PC-3 (cell line): ENCODE data around the gene STK39.

Experiments
- EZH2 ChIP-seq: fragments of 300-600 bp; sonication (generic); IDR thresholded peaks from one replicate; pipeline ENCODE4 v1.6.1; 2017; ENCODE audit warnings: antibody characterized with exemption, mild to moderate bottlenecking, low read length; ENCODE audit not compliant: unreplicated experiment
- EZH2phosphoT487 ChIP-seq: fragments of 300-600 bp; sonication (generic); IDR thresholded peaks from 2 replicates; pipeline ENCODE4 v1.6.1; 2018; ENCODE audit warnings: mild to moderate bottlenecking, antibody characterized with exemption, low read length, borderline replicate concordance
- TF ChIP-seq, protein P1 (sequence below): fragments of 300-600 bp; sonication (generic); conservative IDR thresholded peaks from 2 replicates; pipeline ENCODE4 v1.5.1; 2017; ENCODE audit warnings: antibody characterized with exemption, low read depth, mild to moderate bottlenecking, low read length

DNA sequence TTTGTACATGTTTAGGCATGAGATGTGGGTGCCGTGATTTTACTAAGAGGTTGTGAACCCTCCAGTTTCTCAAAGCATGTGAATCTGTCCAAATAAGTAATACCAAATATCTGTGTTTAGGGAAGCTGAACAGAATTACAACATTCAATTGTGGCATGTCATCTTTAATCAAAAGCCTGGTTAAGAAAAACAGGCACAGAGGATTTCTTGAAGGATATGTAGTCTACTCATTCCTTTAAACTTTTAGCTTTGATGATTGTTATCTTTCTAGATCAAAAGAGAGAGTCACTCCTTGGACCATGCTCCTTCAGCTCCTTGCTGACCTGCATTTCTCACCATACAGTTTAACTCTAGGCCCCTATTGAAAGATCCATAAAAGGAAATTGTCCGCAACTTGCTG lies 296.8 kb downstream of the STK39 start:
- TF ChIP-seq, protein P1, sequence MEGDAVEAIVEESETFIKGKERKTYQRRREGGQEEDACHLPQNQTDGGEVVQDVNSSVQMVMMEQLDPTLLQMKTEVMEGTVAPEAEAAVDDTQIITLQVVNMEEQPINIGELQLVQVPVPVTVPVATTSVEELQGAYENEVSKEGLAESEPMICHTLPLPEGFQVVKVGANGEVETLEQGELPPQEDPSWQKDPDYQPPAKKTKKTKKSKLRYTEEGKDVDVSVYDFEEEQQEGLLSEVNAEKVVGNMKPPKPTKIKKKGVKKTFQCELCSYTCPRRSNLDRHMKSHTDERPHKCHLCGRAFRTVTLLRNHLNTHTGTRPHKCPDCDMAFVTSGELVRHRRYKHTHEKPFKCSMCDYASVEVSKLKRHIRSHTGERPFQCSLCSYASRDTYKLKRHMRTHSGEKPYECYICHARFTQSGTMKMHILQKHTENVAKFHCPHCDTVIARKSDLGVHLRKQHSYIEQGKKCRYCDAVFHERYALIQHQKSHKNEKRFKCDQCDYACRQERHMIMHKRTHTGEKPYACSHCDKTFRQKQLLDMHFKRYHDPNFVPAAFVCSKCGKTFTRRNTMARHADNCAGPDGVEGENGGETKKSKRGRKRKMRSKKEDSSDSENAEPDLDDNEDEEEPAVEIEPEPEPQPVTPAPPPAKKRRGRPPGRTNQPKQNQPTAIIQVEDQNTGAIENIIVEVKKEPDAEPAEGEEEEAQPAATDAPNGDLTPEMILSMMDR = no peak
- TF ChIP-seq EZH2phosphoT487 (no peak), EZH2 (no peak)
